WI38 (cell line): Measurements from ENCODE around the gene GSTT2B.
"Not testable (repeated sequence)": the region's sequence is repeated elsewhere in the genome, so short reads cannot be mapped to it uniquely, and the experiment has no call there.

Experiments used
- H3K4me3 ChIP-seq: 2 replicates; pipeline ENCODE4 v1.5.1; 2011; ENCODE audit warnings: low read depth, mild to moderate bottlenecking, control low read depth, low read length
- TF ChIP-seq, protein P1 (sequence below): IDR thresholded peaks from 2 replicates; pipeline ENCODE4 v1.5.1; 2012; ENCODE audit warnings: low read depth, mild to moderate bottlenecking, control low read depth, low read length

Gene GSTT2B

DNA sequence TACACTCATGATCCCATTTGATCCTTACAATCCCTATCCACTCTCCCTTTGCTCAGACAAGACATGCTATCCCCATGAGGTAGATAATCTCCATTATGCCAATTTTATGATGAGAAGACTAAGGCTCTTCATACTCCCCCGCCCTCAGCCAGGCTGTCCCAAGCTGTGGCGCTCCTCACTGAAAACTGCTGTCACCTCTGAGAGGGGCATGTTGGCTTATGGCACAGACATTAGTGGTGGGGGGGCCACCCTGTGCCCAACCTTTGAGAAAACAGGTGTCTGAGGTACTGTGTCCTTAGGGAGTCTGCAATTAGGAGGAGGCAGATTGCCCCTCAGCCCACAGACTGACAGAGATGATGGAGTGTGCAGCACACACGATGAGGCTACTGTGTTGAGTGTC is 8.1 kb upstream of the GSTT2B start:
- H3K4me3 ChIP-seq, result no peak overlapping the region
- TF ChIP-seq, protein P1, sequence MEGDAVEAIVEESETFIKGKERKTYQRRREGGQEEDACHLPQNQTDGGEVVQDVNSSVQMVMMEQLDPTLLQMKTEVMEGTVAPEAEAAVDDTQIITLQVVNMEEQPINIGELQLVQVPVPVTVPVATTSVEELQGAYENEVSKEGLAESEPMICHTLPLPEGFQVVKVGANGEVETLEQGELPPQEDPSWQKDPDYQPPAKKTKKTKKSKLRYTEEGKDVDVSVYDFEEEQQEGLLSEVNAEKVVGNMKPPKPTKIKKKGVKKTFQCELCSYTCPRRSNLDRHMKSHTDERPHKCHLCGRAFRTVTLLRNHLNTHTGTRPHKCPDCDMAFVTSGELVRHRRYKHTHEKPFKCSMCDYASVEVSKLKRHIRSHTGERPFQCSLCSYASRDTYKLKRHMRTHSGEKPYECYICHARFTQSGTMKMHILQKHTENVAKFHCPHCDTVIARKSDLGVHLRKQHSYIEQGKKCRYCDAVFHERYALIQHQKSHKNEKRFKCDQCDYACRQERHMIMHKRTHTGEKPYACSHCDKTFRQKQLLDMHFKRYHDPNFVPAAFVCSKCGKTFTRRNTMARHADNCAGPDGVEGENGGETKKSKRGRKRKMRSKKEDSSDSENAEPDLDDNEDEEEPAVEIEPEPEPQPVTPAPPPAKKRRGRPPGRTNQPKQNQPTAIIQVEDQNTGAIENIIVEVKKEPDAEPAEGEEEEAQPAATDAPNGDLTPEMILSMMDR, result no peak

DNA sequence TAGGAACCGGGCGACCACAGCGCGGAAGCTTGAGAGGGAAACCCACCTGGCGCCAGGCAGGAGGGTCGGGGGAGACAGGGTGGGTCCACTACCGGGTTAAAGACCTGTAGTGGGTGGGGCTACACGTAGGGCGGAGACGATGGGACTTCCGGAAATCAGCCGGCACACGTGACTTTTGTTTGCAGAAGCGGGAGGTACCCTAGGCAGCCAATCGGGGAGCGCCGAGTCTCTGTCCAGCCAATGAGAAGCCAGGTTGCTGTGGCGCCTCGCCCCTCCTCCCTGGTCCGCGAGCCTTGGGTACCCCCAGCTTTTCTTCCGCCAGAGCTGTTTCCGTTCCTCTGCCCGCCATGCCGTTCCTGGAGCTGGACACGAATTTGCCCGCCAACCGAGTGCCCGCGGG is 5.6 kb upstream of the GSTT2B start, which contains the start of gene DDTL:
Gene DDTL (plus strand): TSS at position 321 of the 400 bp plus-strand sequence. CDS start 27 bp downstream, at position 348.
- not testable (repeated sequence) for H3K4me3 ChIP-seq

- not testable (repeated sequence) for H3K4me3 ChIP-seq
Observed at GRCh38 chr22:23966094-23966493, 5.1 kb upstream of the GSTT2B start.

DNA sequence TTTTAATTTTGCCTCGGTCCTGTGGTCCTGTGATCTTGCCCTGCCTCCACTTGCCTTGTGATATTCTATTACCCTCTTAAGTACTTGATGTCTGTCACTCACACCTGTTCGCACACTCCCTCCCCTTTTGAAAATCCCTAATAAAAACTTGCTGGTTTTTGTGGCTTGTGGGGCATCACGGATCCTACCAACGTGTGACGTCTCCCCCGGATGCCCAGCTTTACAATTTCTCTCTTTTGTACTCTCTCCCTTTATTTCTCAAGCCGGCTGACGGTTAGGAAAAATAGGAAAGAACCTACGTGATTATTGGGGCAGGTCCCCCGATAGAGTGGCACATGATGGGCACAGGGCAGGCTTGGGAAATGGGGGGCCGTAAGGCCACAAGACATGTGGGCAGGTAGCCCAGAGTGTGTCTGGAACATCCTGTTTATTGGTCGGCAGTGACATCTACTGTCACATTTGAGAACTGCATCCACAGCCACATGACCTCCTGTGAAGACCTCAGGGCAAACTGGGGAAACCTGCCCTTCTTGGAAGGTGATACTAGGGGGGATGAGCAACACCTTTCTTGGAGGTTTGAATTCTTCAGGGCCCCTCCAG is 4.6 kb downstream of the GSTT2B start:
- not testable (repeated sequence) for H3K4me3 ChIP-seq
- TF ChIP-seq, protein P1, result peak; percentile 80

GRCh38 chr22:23955886-23956285 is 5.1 kb downstream of the GSTT2B start:
- H3K4me3 ChIP-seq, result not testable (repeated sequence)

GRCh38 chr22:23954991-23955305 is 6.0 kb downstream of the GSTT2B start:
- not testable (repeated sequence) for H3K4me3 ChIP-seq

- H3K4me3 ChIP-seq, result not testable (repeated sequence)
Observed at GRCh38 chr22:23954193-23954990, 6.6 kb downstream of the GSTT2B start.

DNA sequence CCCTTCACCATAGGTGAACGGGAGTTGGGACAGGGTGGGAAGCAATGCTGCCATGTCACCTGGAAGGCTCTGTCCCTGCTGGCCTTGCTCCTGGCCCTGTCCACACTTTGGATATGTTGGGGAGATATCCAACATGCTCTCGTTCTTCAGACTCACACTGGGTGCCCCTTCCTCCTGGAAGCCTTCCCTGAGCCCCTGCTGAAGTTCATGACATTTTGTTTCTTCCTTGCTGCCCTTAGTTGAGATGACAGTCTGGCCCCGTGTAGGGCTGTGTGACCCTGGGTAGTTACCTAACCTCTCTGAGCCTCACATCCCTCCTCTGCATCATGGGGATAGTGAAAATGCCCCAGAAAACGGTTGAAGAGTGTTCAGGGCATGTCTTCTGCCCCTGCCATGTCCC is 7.5 kb downstream of the GSTT2B start:
- not testable (repeated sequence) for H3K4me3 ChIP-seq

- H3K4me3 ChIP-seq, result not testable (repeated sequence)
Observed at GRCh38 chr22:23952794-23953405, 8.1 kb downstream of the GSTT2B start.

- H3K4me3 ChIP-seq, result not testable (repeated sequence)
Observed at GRCh38 chr22:23951383-23951782, 9.6 kb downstream of the GSTT2B start.

DNA sequence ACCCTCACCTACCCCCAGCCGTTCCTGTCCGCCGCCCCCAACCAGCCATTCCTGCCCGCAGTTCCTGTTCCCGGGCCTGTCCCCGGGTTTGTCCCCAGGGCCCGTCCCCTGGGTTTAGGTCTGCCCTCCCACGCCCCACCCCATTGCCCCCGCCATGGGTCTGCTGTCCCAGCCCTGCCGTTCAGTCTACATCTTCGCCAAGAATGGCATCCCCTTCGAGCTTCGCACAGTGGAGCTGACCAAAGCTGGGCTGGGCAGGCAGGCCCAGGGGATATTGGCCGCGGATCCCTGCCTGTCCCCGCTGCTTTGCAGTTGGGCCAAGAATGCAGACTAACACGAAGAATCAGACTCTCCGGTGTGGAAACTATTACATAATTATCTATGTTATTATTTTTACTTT is 11.2 kb downstream of the GSTT2B start:
- H3K4me3 ChIP-seq, result not testable (repeated sequence)

DNA sequence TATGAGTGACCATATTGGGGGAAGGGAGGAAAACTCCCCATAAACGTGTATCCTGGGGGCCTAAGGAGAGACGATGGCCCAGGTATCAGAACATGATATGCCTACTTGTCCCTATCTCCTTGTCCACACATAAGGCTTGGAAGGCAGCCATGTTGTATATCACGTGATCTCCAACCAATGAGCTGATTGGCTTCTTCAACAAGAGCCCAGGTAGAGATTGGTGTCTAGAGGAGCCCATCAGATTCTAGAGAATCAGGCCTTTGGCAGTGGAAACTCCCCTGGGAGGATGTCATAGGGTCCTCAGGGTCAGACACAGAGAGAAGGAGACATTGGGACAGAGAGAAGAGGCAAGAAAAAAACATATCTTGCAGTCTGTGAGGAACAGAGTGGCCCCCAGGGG is 13.6 kb downstream of the GSTT2B start:
- not testable (repeated sequence) for H3K4me3 ChIP-seq

- not testable (repeated sequence) for H3K4me3 ChIP-seq
Observed at GRCh38 chr22:23940166-23940565, 20.8 kb downstream of the GSTT2B start.
